GM12874 (cell line): Measurements from ENCODE around the gene CCDC8.

Source experiments
- CTCF ChIP-seq: IDR thresholded peaks from 2 replicates; pipeline ENCODE4 v1.5.1; 2011; ENCODE audit warnings: low read depth, mild to moderate bottlenecking, control low read depth, low read length, moderate library complexity; ENCODE audit not compliant: insufficient read depth

Gene CCDC8

GRCh38 chr19:46452186-46452585 is 38.8 kb upstream of the CCDC8 start:
- TF ChIP-seq CTCF, result no peak

GRCh38 chr19:46451352-46451751 is 38.0 kb upstream of the CCDC8 start:
- TF ChIP-seq CTCF, result no peak

GRCh38 chr19:46450737-46451136 is 37.4 kb upstream of the CCDC8 start:
- TF ChIP-seq CTCF, result no peak

GRCh38 chr19:46449228-46449627 is 35.9 kb upstream of the CCDC8 start:
- no peak for TF ChIP-seq CTCF

- TF ChIP-seq CTCF, result no peak
Observed at GRCh38 chr19:46448601-46449000, 35.2 kb upstream of the CCDC8 start.

GRCh38 chr19:46447824-46448223 is 34.5 kb upstream of the CCDC8 start:
- no peak for TF ChIP-seq CTCF

- no peak for TF ChIP-seq CTCF
Observed at GRCh38 chr19:46447006-46447405, 33.6 kb upstream of the CCDC8 start.

- TF ChIP-seq CTCF, result no peak
Observed at GRCh38 chr19:46446021-46446420, 32.7 kb upstream of the CCDC8 start.
